Measurements from ENCODE around the gene EIF4E3.

The EIF4E3 gene

GRCh38 chr3:71722693-71723092 lies 2.5 kb downstream of the EIF4E3 start:
- no peak for DNase-seq

GRCh38 chr3:71721651-71722157 lies 3.5 kb downstream of the EIF4E3 start:
- DNase-seq, result no peak

GRCh38 chr3:71721002-71721401 lies 4.2 kb downstream of the EIF4E3 start:
- DNase-seq, result no peak

GRCh38 chr3:71718072-71718471 lies 7.1 kb downstream of the EIF4E3 start:
- DNase-seq, result no peak

- no peak for DNase-seq
These were observed 10.6 kb downstream of the EIF4E3 start for GRCh38 chr3:71714595-71714994.

- no peak for DNase-seq
These were observed 12.2 kb downstream of the EIF4E3 start for GRCh38 chr3:71713041-71713440.

GRCh38 chr3:71710906-71711494 lies 14.2 kb downstream of the EIF4E3 start:
- no peak for DNase-seq

GRCh38 chr3:71709908-71710511 lies 15.2 kb downstream of the EIF4E3 start:
- DNase-seq, result no peak

- DNase-seq, result no peak
These were observed 16.6 kb downstream of the EIF4E3 start for GRCh38 chr3:71708476-71709105.

- no peak for DNase-seq
These were observed 17.6 kb downstream of the EIF4E3 start for GRCh38 chr3:71707595-71707994.

- DNase-seq, result no peak
These were observed 19.5 kb downstream of the EIF4E3 start for GRCh38 chr3:71705681-71706080.

GRCh38 chr3:71704915-71705314 lies 20.3 kb downstream of the EIF4E3 start:
- DNase-seq, result no peak

GRCh38 chr3:71703797-71704196 lies 21.4 kb downstream of the EIF4E3 start:
- DNase-seq, result no peak

GRCh38 chr3:71702131-71703024 lies 22.8 kb downstream of the EIF4E3 start:
- DNase-seq, result no peak

- no peak for DNase-seq
These were observed 23.9 kb downstream of the EIF4E3 start for GRCh38 chr3:71701251-71701762.

- no peak for DNase-seq
These were observed 30.2 kb downstream of the EIF4E3 start for GRCh38 chr3:71695000-71695482.

GRCh38 chr3:71694358-71694999 lies 30.7 kb downstream of the EIF4E3 start:
- DNase-seq, result no peak

- DNase-seq, result no peak
These were observed 31.6 kb downstream of the EIF4E3 start for GRCh38 chr3:71693641-71694040.

- no peak for DNase-seq
These were observed 33.1 kb downstream of the EIF4E3 start for GRCh38 chr3:71692139-71692538.

GRCh38 chr3:71690341-71690841 lies 34.8 kb downstream of the EIF4E3 start:
- no peak for DNase-seq

GRCh38 chr3:71689291-71689690 lies 35.9 kb downstream of the EIF4E3 start:
- DNase-seq, result no peak

- no peak for DNase-seq
These were observed 37.1 kb downstream of the EIF4E3 start for GRCh38 chr3:71688121-71688520.

All from NCI-H446 treated with DMSO at 0.1 percent for 48 hours (cell line).